GM15510 (cell line): Measurements from ENCODE around the gene WFDC5.

Experiments
- POLR2A ChIP-seq: IDR thresholded peaks from 3 replicates; pipeline ENCODE4 v1.6.1; 2011; ENCODE audit warnings: borderline replicate concordance; ENCODE audit not compliant: insufficient read length; ENCODE audit errors: extremely low read depth

Gene WFDC5

GRCh38 chr20:45098103-45098773, 16.7 kb downstream of the WFDC5 start:
- TF ChIP-seq POLR2A = no peak

- no peak for TF ChIP-seq POLR2A
Observed at GRCh38 chr20:45097485-45098102, 17.4 kb downstream of the WFDC5 start.

GRCh38 chr20:45096781-45097180, 18.2 kb downstream of the WFDC5 start:
- TF ChIP-seq POLR2A = no peak

GRCh38 chr20:45095805-45096238, 19.2 kb downstream of the WFDC5 start:
- no peak for TF ChIP-seq POLR2A

- no peak for TF ChIP-seq POLR2A
Observed at GRCh38 chr20:45094864-45095574, 20.0 kb downstream of the WFDC5 start.

- TF ChIP-seq POLR2A = no peak
Observed at GRCh38 chr20:45094201-45094600, 20.8 kb downstream of the WFDC5 start.

GRCh38 chr20:45092898-45093297, 22.1 kb downstream of the WFDC5 start:
- TF ChIP-seq POLR2A = no peak

- no peak for TF ChIP-seq POLR2A
Observed at GRCh38 chr20:45091366-45091765, 23.6 kb downstream of the WFDC5 start.

- TF ChIP-seq POLR2A = no peak
Observed at GRCh38 chr20:45090481-45090880, 24.5 kb downstream of the WFDC5 start.

GRCh38 chr20:45088247-45088646, 26.7 kb downstream of the WFDC5 start:
- no peak for TF ChIP-seq POLR2A

- no peak for TF ChIP-seq POLR2A
Observed at GRCh38 chr20:45087814-45088213, 27.2 kb downstream of the WFDC5 start.

GRCh38 chr20:45087097-45087790, 27.7 kb downstream of the WFDC5 start:
- no peak for TF ChIP-seq POLR2A

GRCh38 chr20:45085867-45086266, 29.1 kb downstream of the WFDC5 start:
- no peak for TF ChIP-seq POLR2A

- no peak for TF ChIP-seq POLR2A
Observed at GRCh38 chr20:45085289-45085688, 29.7 kb downstream of the WFDC5 start.

- no peak for TF ChIP-seq POLR2A
Observed at GRCh38 chr20:45083127-45083526, 31.8 kb downstream of the WFDC5 start.
